GOT3 (cell line): Measurements from ENCODE around the gene MS4A12.
"Not testable (repeated sequence)": the region's sequence is repeated elsewhere in the genome, so short reads cannot be mapped to it uniquely, and the experiment has no call there.

ENCODE experiments used
- DNase-seq: peaks from one replicate; lab custom pipeline; 2025; ENCODE audit warnings: mixed read lengths; lab: John Stamatoyannopoulos, UW

The MS4A12 gene

DNA sequence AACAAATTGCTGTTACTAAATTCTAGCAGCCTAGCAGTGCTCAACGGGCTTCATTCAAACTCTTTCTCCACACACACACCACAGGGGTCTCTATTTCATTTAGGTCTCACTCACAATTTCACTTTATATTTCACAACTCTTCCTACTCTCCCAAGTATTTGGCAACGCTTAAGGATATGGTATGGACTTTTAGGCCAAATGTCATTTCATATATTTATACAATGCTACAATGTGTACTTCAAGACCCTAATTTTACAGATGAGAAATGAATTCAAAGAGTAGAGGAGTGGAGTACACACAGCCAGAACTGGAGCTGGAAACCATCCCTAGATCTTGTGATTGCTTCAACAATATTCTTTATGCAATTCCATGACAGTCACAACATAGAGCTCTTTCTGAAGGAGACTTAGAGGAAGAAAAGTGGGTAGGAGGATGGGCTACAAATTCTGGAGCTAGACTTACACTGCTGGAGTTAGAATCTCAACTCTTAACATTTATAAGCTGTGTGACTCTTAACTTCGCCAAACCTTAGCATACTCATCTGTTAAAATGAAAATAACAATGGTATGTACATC, 20.2 kb downstream of the MS4A12 start:
- no peak for DNase-seq

DNA sequence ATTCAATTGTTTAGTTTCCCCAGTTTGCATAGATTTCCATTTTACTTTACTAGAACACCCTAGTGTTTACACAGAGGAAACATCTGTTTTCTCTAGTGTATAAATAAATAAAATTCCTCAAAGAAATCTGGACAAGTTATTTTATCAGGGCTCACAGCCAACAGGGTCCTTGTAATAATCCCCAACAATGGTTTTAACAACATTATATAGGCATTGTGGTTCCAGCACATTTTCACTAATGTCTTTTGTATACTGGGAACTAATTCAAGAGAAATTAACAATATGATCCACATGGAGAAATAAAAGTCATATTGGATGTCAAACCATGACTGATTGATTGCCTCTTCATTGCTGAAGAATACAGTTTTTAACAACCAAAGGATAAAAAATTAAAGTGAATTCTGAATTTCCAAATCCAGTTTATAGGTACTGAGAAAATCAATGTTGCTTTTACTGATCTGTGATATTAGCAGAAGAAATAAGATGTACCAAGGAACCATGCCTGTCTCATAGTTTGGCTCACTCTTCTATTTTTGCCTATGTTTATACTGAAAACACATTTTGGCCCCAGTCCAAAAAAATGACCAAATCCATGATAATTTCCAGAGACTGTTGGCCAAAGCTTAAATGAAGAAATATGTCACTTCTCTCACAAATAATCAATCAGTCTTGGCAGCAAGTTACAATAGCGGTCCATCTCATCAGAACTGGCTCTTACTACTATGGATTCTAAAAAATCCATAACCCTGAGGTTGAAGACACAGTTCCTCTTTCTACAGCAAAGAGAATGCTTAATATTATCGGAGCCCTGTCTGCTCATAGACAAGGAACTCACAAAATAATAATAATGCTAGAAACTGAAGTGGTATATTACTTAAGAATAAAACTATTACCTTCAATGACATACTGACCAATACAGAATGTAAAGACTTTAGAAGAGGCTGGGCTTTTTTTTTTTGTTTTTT, 21.2 kb downstream of the MS4A12 start:
- no peak for DNase-seq

DNA sequence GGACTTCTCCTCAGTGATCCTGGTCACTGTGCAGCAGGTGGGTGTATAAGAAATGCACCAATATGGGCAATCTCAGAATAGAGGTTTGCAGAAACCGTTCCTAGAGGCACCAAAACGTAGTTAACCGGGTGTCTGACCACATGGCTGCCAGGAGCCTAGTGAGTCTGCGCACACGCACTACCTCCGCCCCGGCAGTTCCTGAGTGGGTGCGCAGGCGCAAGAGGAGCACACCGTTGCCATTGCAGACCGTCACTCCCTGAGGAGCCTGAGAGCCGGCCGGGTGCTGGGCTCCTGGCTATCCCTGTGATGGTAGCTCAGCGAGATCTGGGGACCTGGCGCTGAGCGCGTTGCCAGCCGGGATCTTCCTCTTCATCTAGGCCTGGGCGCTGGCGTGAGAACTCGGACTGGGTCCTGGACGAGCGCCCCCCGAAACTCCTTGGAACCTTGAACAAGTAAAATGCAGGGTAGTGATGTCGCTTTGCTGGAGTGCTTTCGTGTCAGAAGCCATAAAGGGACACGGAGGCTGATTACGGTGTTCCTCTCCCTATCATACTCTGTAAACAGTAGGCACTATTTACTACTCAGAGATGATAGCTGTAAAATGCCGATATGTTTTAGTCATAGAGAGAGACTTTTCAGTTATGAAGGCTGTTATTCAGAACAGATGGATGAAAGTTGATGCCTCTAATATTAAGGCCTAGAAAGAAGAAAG, 22.7 kb downstream of the MS4A12 start, which contains the start of gene MS4A13:
MS4A13 (plus strand) TSS at position 249 of the 712 bp plus-strand sequence. CDS start 2,692 bp downstream, outside the sequence.
- no peak for DNase-seq

- DNase-seq = no peak
Observed at GRCh38 chr11:60528465-60528864, 35.9 kb downstream of the MS4A12 start.

DNA sequence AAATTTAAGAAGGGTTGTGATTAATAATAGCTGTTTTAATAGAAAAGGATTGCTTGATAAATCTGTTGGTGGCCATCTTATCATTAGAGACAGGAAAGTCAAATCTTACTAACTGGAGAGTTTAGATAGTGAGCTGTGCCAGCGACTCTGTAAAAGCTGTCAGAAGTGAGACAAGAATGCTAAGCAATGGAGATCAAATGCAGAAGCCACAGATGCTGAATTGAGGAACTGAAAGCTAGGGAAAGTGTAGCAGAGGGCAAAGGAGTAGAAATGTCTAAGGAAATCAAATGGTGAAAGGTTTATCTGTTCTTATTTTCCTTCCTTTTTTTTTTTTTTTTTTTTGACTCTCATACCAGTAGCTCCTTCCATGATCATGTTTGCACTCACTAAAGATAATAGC, 36.4 kb downstream of the MS4A12 start:
- DNase-seq = no peak

DNA sequence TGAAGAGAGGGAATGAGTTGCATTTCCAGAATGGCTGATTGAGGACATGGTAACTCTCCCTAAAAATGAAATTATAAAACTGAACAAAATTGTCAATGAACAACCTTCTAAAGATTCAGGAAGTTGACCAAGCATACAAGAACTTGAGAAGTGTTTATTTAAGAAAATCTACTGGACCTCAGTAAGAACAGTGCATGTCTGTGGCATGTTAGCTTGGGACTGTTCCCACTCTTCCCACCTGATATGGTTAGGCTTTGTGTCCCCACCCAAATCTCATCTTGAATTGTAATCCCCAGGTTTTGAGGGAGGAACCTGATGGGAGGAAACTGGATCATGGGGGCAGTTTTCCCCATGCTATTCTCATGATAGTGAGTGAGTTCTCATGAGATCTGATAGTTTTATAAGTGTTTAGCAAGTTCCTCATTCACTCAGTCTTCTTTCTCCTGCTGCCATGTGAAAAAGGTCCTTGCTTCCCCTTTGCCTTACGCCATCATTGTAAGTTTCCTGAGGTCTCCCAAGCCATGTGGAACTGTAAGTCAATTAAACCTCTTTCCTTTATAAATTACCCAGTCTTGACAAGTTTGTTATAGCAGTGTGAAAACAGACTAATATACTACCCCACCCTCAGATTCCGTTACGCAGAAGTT, 38.0 kb downstream of the MS4A12 start:
- DNase-seq = no peak

GRCh38 chr11:60532383-60532782, 39.8 kb downstream of the MS4A12 start:
- DNase-seq = not testable (repeated sequence)

DNA sequence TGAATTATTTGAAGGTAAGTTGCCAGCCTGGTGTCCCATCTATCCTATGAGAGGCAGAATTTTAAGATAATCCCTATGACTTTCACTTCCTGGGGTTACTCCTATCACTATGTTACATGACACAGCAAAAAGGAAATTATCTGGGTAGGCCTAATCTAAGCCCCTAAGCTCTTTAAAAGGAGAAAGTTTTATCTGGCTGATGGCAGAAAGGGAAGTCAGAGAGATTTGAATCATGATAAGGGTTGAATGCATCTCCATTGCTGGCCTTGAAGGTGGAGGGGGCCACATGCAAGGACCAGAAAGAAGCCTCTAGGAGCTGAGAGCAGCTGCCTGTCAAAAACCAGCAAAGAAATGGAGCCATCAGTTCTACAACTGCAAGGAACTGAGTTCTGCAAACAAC, 46.0 kb downstream of the MS4A12 start:
- DNase-seq = not testable (repeated sequence)

DNA sequence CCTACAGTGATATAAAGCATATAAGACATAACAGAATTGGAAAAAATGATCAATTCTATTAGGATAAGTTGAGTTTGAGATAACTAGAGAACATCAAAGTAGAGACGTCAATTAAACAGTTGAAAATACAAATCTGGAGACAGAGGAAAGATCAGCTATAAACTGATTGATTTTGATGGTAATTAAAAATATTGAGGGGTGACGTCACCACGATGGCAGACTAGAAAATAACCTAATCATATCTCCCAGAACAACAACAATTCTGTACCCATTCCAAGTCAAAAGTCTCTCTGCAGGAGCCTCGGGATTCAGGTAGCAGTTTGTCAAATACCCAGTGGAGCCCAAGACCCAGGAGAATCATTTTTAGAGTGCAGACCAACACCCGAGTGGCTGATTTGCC, 51.5 kb downstream of the MS4A12 start:
- no peak for DNase-seq
